CD4-positive, alpha-beta T cell treated with Interleukin-4 for 4 hours (primary cell): Measurements from ENCODE around the gene BCL6.

Source experiments
- DNase-seq: peaks from one replicate; pipeline ENCODE4 v3.0.0-alpha.2; 2020

Gene BCL6

DNA sequence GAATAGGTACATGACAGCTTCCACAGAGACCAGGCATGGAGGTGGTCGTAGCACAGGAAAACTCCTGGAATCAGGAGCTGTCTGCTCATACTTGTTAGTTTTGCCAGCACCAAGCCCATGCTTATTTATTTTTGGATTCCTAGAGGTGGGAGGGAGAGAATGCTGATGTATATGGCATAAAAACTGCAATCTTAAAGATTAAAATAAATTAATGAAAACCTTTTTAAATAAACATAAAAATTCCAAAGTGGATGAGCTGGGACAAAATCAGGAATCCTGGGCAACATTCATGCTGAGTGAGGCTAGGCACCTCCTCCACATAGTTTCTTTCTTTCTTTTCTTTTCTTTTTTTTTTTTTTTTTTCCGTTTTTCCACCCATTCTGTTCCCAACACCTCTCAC, 14.3 kb upstream of the BCL6 start:
- no peak for DNase-seq

DNA sequence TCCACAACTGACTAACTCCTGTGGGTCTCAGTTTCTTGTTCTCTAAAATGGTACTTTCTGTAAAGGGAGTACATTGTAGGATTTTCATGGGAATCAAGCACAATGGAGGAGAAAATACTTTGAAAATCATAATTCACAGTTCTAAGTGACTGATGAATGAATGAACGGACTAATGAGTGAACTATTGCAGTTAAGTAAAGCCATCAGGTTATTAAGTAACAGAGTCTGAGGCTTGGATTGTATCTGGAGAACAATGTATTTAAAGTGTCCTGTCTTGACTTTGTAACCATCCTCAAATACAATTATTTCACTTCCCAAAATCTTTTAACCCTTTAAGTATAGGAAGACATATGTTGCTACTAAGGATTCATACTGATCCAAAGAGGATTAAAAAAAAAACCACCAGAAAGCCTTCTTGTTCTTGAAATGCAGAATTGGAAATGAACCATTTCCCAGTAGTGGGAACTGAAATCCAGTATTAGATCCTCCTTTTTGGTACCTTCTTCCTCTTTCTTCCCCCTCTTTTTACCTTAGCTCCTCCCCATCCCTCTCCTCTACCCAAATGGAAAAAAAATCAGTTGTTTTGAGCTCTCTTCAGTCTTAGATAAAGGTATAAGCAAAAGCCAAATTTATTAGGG, 13.2 kb upstream of the BCL6 start:
- DNase-seq, result no peak

DNA sequence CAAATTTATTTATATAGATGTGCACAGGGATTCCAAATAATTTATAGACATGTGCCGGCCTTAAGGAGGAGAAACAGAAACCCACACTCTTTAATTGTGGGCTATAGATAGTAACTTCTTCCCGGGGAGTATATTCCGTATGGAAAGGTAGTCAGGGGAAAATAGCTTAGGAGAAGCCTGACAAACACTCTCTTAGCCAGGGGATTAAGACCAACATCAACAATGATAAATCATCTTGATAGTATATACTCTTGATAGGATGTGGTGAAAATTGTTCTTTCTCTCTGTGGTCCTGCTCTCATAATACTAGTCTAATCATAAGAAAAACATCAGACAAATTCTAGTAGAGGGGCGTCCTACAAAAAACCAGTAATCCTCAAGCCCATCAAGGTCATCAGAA, 8.2 kb upstream of the BCL6 start:
- no peak for DNase-seq

DNA sequence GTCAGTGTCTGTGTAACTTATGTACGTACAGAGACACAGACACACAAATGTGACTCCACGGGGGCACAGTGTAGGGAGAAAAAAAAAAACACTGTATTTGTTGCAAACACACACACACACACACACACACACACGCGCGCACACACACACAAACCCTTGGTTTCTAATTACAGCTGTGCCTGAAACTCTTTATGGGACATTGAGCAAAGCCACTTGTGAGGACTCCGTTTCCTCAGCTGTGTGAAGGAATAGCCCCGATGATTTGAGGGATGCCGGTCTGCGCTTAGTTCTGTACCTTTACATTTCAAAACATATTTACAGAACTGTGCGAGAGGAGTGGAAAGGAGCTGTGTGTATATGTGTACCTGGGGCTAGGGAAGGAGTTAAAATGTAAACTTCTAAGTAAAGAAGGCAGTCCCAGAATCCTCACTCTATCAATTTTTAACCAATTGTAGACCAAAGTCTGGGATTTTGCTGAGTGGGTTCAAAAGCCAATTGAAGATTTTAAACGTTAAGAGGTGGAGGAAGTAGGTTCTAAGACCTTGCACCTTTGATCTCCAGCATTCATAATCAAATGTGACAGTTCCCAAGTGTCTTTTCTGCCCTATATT, 5.3 kb upstream of the BCL6 start:
- DNase-seq, result no peak

DNA sequence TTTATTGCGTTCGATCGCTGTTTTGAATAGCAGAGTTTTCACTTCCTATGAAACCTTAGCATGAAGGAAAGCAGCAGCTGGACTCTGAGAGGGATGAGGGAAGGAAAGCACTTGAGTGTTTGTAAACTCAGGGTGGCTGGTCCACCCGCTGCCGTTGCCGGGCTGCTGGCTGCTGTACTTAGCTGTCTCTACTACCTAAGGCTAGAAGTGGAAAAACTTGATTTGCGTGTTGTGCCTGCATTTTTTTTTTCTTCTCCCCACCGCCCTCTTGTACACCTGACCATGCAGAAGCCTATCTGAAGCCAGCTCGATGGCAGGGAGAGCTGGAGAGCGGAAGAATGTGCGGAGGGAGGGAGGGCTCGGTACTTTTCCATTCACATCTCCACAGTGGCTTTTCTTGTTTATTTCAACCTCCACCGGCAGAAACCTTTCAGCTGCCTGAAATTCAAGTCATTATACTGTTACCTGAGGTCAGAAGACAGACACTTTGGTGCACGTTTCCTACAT, 4.8 kb upstream of the BCL6 start:
- no peak for DNase-seq

DNA sequence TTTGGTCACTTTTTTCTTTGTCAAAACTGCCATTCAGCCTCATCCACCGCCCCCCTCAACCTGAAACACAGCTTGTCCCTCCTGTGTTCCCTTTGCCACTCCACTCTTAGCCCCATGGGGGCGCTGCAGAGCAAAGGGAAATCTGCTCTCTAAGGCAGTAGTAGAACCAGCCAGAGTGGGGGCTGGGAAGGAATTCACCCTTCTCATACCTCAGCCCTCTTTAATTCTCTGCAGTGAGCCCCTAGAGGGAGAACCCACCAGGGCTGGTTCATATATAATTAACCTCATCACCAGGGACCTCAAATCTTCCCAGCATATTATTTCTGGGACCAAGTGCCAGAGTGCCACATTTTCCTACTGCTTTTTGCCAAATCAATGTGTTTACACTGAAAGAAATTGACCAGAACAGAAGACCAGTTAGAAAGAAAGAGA, 2.8 kb upstream of the BCL6 start:
- DNase-seq, result peak; percentile 85

DNA sequence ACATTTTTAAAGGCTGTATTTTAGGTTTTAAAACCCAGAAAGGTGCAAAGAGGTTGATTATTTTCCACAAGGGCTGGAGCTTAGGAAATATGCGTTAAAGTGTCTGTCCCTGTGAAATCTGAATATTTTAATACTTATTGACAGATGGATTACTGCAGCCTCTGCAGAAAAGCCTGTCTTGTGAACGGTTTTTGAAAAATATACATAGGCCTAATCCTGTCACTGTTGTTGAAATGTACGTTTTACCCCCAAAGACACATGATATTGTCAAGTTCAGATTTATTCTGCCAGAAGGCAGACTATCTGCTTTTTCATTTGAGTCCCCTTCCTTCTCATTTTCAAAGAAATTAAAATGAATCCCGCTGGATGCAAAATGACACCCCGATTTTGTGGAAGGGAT, 2.2 kb upstream of the BCL6 start:
- DNase-seq, result no peak

DNA sequence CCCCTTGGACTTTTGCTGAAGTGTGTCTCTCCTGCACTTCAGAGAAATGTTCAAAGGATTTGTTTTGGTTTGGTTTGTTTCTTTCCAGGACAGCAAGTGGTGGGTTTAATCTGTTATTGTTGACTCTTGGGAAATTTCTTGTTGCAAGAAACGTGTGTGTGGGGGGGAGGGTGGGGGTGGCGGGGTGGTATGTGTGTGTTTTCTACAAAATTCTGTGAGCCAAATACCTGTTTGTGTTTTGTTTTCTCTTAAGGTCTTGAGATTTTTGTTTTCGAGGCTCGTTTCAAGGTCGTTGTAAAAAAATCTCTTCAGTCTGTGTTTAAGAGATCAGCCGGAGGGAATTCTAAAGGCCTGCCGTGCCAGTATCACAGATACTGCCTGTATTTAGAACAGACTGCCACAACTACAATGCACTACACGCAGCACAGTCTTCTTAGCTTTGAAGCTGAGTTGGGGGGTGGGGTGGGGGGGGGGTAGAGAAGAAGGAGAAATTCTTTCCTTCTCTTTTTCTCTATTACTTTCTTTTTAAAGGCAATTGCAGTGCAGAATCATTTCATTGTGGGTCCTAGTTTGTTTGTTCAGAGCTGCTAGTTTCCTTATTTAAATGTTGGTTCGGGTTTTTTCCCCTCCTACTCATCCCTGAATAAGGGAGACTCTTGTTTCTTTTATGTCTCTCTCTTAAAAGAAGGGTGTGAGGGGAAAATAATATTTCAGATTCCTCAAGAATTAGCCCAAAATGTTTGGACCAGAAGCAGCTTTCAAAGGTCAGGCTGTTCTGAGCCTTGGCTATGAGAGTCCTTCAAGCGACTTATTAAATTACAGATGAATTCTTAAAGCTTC, 1.4 kb upstream of the BCL6 start:
- peak; percentile 13 for DNase-seq

DNA sequence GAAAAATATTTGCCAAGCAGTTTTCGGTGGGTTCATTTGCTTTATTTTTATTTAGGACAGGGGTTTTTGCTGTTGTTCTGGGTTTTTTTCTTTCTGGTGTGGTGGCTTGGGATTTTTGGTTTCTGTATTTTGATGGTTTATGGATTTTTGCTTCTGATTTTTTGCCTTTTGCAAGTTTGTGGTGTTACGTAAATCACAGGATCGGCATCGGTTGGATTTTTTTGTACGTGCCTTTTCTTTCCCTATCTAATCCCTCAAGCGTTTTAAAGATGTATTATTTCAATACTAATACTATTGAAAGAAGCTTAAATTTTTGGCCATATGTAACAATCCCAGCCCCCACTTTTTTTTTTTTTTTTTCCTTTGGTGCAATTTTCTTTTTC, 782 bp upstream of the BCL6 start:
- DNase-seq, result no peak

DNA sequence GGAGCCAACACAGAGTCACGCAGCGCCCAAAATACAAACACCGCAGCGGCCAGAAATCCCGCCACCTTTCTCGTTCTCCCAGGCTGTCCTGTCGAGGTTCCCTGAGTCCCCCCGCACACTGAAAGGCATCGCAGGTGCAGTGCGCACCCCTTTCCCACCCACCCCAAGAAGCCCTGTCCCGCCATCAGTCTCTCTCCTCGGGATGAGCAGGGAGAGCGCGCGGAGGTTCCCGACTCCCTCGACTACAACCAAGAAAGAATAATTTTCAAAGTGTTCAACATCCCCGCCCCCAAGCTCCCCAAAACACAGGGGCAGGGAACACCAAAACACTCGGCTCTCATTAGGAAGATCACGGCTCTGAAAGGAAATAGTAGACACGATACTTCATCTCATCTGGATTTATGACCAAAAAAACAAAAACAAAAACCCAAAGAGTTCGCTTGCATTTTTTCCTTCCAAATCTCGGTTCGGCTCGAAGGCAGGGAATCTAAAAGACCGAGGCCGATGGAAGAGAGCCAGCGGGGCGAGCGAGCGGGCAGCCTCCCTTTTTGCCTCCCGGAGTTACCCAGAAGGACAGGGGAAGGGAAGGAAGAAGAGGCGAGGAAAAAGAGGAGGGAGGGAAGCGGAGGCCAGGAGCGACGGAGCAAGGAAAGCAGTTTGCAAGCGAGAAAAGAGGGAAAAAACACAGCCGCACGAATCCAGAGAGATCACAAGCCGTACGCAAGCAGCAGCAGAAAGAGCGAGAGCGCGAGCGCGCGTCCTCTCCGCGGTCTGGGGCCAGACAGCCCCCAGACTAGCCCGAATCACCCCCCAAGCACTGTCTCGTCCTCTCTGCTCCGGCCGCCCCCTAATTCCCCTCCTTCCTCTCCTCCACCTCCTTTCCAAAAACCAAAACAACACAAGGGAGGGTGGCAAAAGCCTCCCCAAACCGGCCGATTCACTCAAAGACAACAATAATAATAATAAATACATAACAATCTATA, 808 bp downstream of the BCL6 start:
- peak; percentile 57 for DNase-seq

DNA sequence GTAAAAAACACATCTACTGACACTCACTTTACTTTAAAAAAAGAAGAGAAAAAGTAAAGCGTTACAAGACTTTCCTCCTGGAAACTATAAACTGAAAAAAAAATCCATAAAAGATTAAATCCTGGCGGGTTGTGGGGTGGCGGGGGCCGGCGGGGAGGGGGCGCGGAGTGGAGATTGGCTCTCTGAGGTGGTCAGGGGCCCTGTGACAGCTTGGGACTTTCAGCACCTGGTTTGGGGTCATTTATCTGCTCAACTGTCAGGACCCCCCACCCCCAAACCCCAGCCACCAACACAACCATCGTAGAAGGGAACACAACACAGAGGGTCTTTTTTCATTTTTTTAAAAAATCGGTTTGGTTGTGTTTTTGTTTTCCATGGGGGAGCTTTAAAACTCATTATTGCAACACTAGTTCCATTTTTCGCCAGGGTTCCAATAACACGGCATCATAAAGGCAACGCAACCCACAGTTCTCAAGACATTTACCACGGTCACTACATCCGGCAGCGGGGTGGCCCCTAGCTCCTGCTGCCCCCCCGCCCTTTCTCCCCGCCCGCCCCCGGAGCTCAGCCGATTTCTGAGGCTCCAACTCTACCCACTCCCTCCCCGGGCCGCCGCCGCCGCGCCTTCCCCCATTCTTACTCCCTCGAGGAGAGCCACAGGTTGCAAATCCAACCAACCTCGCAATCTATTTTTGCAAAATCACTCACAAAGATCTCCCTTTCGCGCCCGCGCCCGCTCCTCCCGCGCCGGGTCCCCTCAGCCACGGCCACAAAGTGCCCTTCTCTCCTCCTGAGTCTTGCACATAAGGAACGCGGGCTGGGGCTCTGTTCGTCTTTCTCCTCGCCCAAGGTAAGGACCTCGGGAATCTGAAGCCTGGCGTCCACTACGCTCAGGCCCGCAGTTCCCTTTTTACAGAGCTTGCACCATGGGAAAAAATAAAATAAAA, 1.8 kb downstream of the BCL6 start:
- peak; percentile 44 for DNase-seq

DNA sequence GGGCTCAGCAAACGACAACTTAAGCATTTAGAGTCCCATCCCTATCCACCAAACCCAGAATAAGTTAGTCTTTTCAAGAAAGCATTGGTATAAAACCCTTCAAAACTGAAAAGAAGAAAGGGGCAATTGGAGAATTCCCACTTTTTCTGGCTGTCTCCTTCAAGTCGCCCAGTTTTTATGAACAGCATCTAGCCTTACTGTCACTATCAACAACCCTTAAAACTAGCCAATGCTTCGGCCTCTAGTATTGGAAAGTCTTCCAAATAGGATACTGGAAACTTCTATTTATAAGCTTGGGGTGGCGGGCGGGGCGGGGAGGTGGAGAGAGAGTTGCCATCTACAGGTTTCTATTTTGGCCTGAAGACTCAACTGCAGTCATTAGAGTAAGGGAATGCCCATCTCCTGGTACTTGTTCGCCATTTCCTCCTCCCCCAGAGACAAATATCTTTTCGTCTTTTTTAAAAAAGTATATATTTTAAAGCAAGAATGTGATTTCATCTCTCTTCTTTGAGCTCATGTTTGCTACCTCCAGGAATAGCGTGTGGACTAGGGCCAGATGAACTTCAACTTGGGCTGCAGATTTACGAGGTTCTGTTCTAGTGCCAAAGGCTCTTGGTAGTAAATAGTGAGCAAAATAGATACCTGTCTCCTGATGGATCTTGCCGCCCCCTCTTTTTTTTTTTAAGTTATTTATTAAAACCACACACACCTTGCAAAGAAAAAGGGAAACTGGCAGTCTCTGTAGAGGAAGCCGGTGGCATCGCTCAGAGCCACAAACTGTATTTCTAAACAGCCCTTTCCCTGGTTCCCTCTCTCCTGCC, 2.7 kb downstream of the BCL6 start:
- peak; percentile 28 for DNase-seq

DNA sequence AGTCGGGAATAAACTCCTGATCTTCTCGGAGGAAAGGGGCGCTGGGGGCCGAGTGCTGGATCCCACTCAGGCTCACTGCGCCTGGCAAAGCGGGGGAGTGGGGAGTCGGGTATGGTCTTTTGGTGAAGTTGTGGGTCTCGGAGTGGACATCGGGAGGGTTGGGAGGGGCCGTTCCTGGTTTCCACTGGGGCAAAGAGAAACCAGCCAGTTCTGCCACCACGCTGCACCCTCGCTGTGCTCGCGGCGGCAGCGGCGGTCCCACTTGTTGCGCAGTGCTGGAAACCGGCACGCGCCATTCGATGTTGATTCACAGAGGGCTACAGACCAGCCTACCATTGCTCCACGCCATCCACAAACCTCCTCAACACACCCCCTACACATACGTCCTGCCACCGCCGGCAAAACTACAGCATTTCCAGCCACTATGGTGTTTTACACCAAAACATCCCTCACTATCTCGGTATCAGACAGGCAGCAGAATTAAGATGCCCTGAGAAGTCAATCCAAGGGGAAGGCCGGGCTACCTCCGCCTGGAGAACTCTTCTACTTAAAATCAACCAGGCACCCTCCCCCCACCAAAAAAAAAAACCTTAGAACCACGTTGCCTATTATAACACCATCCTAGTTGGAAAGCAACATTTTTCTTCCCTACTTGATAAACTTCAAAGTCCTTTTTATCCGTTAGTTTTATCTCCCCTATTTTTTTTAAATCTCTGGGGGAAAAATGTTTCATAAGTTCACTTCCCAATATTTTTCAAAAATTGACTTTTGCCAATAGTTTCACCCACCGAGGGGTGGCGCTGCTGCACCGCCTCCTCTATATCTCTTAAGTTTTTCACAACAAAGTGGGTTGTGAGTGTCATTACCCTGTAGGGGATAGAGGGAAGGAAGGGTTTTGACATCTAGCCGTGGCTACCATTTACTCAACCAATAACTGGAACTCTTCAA, 3.6 kb downstream of the BCL6 start:
- DNase-seq, result peak; percentile 76

DNA sequence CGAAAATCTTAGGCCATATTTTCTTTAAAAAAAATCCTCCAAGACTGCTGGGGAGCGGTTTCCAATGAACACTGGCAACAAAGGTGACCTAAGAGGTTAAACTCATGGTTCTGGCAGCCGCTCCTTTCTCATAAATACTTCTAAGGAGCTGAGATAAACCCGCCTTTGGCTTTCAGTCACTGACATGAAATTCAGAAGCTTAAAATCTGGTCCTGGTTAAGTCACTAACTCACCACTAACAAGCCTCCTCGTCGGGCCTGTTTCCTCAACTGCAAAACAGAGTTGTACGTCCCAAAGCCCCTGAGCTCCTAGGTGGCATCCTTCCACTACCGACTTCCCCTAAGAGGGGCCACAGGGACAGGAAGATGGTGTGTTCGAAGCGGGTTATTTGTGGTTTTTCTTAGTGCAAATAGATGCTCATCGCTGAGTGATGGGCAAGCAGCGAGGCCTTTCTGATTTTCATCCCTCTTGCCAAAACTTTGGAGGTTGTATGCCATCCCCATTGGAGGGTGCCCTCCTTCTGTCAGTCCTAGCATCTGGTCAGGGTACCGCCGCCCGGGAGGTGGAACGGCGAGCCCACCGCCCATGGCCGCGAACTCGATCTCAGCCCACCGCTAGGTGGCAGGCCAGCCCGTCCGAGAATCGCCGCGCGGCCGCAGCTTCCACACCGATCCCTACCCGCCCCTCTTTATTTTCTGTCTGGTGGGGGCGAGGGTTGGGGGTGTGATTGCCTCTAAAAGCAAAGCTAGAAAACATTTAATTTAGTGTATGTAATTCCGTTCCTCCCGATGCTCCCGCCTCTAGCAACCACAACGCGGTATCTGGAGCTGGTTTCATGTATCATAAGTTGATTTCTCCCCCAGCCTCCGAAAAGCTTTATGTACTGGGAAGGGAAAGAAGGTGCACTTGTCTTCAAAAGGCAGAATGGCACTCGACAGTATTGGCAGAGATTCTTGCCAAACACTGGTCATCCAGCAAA, 4.6 kb downstream of the BCL6 start:
- DNase-seq, result peak; percentile 53

DNA sequence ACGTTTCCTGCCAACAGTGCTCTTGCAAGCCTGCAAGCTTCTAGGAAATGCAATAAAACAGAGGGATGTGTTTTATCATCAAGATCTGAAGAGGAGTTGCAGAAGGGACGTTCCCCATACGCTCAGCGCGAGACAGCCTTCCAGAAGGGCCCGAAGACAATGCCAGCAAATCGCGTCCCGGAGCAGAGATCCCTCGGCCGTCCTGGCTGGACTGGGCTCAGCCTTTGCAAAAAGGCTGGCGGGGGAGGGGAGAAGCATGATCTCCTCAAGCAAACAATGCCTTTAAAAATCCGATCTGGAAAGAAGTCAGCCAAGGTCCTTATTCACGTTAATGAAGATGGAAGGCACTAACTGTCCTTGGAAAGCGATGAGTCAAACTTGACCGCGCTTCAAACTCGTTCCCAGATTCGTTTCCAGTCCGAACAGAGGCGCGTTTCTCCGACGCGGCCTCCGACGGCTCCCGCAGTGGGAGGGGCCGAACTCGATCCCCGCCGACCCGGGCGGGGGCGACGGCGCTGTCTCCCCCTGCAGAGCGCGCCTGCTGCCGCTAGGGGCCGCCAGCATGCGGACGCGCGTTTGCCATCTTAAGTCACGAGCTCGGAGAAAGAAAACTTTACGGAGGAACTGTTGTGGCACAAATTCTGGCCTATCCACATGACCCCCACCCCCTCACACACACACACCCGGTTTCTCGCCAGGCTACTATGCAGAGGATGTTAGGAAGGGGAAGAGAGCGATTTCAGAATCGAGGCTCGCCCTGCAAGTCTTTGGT, 5.5 kb downstream of the BCL6 start:
- DNase-seq, result peak; percentile 75

DNA sequence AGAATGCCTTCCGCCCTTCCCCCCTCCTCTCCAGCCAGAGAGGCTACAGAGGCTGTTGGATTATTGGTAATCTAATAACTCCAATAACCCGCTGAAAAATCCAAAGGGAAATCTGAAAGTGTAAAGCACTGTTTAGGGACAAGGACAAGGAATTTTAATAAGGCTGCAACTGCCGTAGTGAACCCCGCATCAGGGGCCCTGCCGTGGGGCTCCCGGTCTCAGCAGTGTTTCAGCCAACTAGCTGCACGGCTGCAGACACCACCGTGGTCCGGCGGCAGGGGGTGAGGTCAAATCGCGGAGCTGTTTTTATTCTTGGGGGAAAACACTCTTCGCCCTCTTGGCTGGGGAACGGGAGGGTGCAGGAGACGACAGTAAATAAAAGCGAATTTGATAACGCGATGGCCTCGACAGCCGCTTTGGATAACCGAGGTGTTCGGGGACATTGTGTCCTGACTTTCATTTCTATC, 6.1 kb downstream of the BCL6 start:
- DNase-seq, result peak; percentile 9
